HCT116 (cell line): ENCODE results near the gene OSGIN1. TPM values are rescaled to one million over a fixed set of nuclear protein-coding genes. Genes with fewer than 3 reads are reported as not detected.

ENCODE experiments used
- ATAC-seq: fragments of 200-7000 bp; cut with Tn5 transposase; 2 replicates; pipeline ENCODE4 v1.9.1; 2020; ENCODE audit warnings: mild to moderate bottlenecking, moderate library complexity
- BruUV-seq: library from RNA; stranded (reverse); fragments of 400-500 nt; replicated peaks from 2 replicates; lab custom pipeline; 2021; lab: Mats Ljungman, UMichigan
- CTCF ChIA-PET: fragments of 300-600 bp; sonication (Branson Sonifier 250); formaldehyde crosslinking; loops from one replicate; lab custom pipeline; 2021; ENCODE audit warnings: antibody characterized with exemption; lab: Charles Lee
- POLR2A ChIA-PET: fragments of 300-600, 350-600 bp; sonication (Branson Sonifier 250); formaldehyde crosslinking; loops from one replicate; lab custom pipeline; 2021; ENCODE audit warnings: antibody characterized with exemption; lab: Charles Lee
- RAD21 ChIA-PET, 2 experiments: fragments of 300-600 bp; sonication (Branson Sonifier 250); formaldehyde crosslinking; loops; one replicate each; lab custom pipeline; 2023; ENCODE audit warnings: low total read pairs in 2 of 2; ENCODE audit not compliant: uncharacterized antibody in 2 of 2, unreplicated experiment in 2 of 2, low non-redundant PET in 1 of 2; lab: Charles Lee
- DNase-seq: peaks from one replicate; pipeline ENCODE4 v3.0.0-alpha.2; 2010; ENCODE audit warnings: low read depth, low spot score
- H2AFZ ChIP-seq: fragments of 200-600 bp; shearing (Covaris generic), sonication (generic); 2 replicates; pipeline ENCODE4 v1.6.1; 2017; ENCODE audit warnings: low read depth, mixed run types, mixed read lengths, antibody characterized with exemption, low read length; ENCODE audit not compliant: poor library complexity, severe bottlenecking
- H3K27ac ChIP-seq: 2 replicates; pipeline ENCODE4 v1.5.1; 2012; ENCODE audit warnings: low read depth, low read length
- H3K27me3 ChIP-seq: fragments of 200-600 bp; sonication (generic); 2 replicates; pipeline ENCODE4 v1.6.1; 2016; ENCODE audit warnings: mixed run types, low read length, mixed read lengths; ENCODE audit not compliant: insufficient read depth
- H3K36me3 ChIP-seq, 2 experiments: fragments of 200-500 bp in 1 of 2; fragments of 200-600 bp in 1 of 2; sonication (Bioruptor generic) in 1 of 2; sonication (generic) in 1 of 2; 2 replicates each; pipeline versions ENCODE4 v1.5.1 to v1.6.1; 2014 to 2016; ENCODE audit warnings: low read length in 2 of 2, inconsistent platforms in 1 of 2, mixed read lengths in 1 of 2, mixed run types in 1 of 2; ENCODE audit not compliant: insufficient read depth in 2 of 2, control insufficient read depth in 1 of 2
- H3K4me1 ChIP-seq, 2 experiments: fragments of 200-600 bp in 1 of 2; sonication (generic) in 1 of 2; 2 replicates each; pipeline versions ENCODE4 v1.5.1 to v1.6.1; 2012 to 2017; ENCODE audit warnings: low read length in 2 of 2, inconsistent platforms in 1 of 2, mild to moderate bottlenecking in 1 of 2, mixed read lengths in 1 of 2, mixed run types in 1 of 2, moderate library complexity in 1 of 2; ENCODE audit not compliant: insufficient read depth in 2 of 2, control insufficient read depth in 1 of 2
- H3K4me2 ChIP-seq: fragments of 200-600 bp; sonication (generic); 2 replicates; pipeline ENCODE4 v1.6.1; 2017; ENCODE audit warnings: mixed run types, low read length, mixed read lengths
- H3K4me3 ChIP-seq, 2 experiments: fragments of 200-600 bp in 1 of 2; sonication (generic) in 1 of 2; replicated peaks in 1 of 2; 2 replicates each; pipeline ENCODE4 v1.5.1; 2011 to 2016; ENCODE audit warnings: low read length in 2 of 2, control low read depth in 1 of 2, low read depth in 1 of 2, mild to moderate bottlenecking in 1 of 2, mixed read lengths in 1 of 2, mixed run types in 1 of 2
- H3K79me2 ChIP-seq: fragments of 200-600 bp; sonication (generic); 2 replicates; pipeline ENCODE4 v1.6.1; 2017; ENCODE audit warnings: mild to moderate bottlenecking, mixed run types, low read length, moderate library complexity, mixed read lengths; ENCODE audit not compliant: insufficient read depth
- H3K9ac ChIP-seq: fragments of 200-600 bp; sonication (generic); 2 replicates; pipeline ENCODE4 v1.6.1; 2016; ENCODE audit warnings: low read length, mixed read lengths
- H3K9me2 ChIP-seq: fragments of 200-600 bp; sonication (generic), shearing (Covaris generic); 2 replicates; pipeline ENCODE4 v1.6.1; 2017; ENCODE audit warnings: mixed run types, mild to moderate bottlenecking, moderate library complexity; ENCODE audit not compliant: insufficient read depth
- H3K9me3 ChIP-seq, 2 experiments: fragments of 200-500 bp in 1 of 2; fragments of 200-600 bp in 1 of 2; sonication (Bioruptor generic) in 1 of 2; sonication (generic) in 1 of 2; 2 replicates each; pipeline ENCODE4 v1.6.1; 2014 to 2017; ENCODE audit warnings: low read length in 2 of 2, mixed read lengths in 2 of 2, inconsistent platforms in 1 of 2, low read depth in 1 of 2, mild to moderate bottlenecking in 1 of 2, mixed run types in 1 of 2, moderate library complexity in 1 of 2; ENCODE audit not compliant: control insufficient read depth in 1 of 2, insufficient read depth in 1 of 2
- H4K20me1 ChIP-seq: fragments of 200-600 bp; sonication (generic), shearing (Covaris generic); 2 replicates; pipeline ENCODE4 v1.6.1; 2017; ENCODE audit warnings: mixed run types, mild to moderate bottlenecking, moderate library complexity; ENCODE audit not compliant: insufficient read depth
- ATF3 ChIP-seq: IDR thresholded peaks from 2 replicates; pipeline ENCODE4 v1.6.1; 2012
- CEBPB ChIP-seq: IDR thresholded peaks from 2 replicates; pipeline ENCODE4 v1.6.1; 2012; ENCODE audit warnings: low read depth
- EGR1 ChIP-seq: IDR thresholded peaks from 2 replicates; pipeline ENCODE4 v1.6.1; 2012; ENCODE audit warnings: low read depth
- ELF1 ChIP-seq: IDR thresholded peaks from 2 replicates; pipeline ENCODE4 v1.6.1; 2012; ENCODE audit warnings: low read depth, borderline replicate concordance
- EZH2phosphoT487 ChIP-seq: fragments of 200-600 bp; IDR thresholded peaks from 2 replicates; pipeline ENCODE4 v1.6.1; 2018; ENCODE audit warnings: antibody characterized with exemption, borderline replicate concordance
- FOSL1 ChIP-seq: IDR thresholded peaks from 2 replicates; pipeline ENCODE4 v1.6.1; 2012; ENCODE audit warnings: low read depth
- POLR2A ChIP-seq: IDR thresholded peaks from 2 replicates; pipeline ENCODE4 v1.7.0; 2011; ENCODE audit warnings: borderline replicate concordance; ENCODE audit not compliant: insufficient read depth, insufficient read length; ENCODE audit errors: extremely low read depth
- POLR2AphosphoS5 ChIP-seq: IDR thresholded peaks from 2 replicates; pipeline ENCODE4 v1.6.1; 2011; ENCODE audit warnings: mild to moderate bottlenecking, low read depth, low read length, moderate library complexity
- REST ChIP-seq: IDR thresholded peaks from 2 replicates; pipeline ENCODE4 v1.6.1; 2012; ENCODE audit warnings: low read depth
- TCF7L2 ChIP-seq: IDR thresholded peaks from 2 replicates; pipeline ENCODE4 v1.7.0; 2011; ENCODE audit warnings: borderline replicate concordance, inconsistent platforms; ENCODE audit not compliant: insufficient read depth, insufficient read length; ENCODE audit errors: extremely low read depth
- YY1 ChIP-seq: IDR thresholded peaks from 2 replicates; pipeline ENCODE4 v1.6.1; 2011; ENCODE audit warnings: low read length, low read depth, moderate library complexity, mild to moderate bottlenecking; ENCODE audit not compliant: insufficient replicate concordance; ENCODE audit errors: extremely low read depth
- ZFX ChIP-seq: fragments of 450-650 bp; IDR thresholded peaks from 2 replicates; pipeline ENCODE4 v1.6.1; 2017
- intact Hi-C: fragments of 100-400 bp; cut with micrococcal nuclease; formaldehyde crosslinking; loops from 2 replicates; pipeline ENCODE4 v1.10.0; 2022
- total RNA-seq: library from RNA; stranded (reverse); gene quantifications from one replicate; pipeline ENCODE4 v1.2.1, GENCODE V29; 2021; ENCODE audit not compliant: unreplicated experiment
- TF ChIP-seq, protein P1 (sequence below), 3 experiments: fragments of 200-600 bp in 1 of 3; sonication (generic) in 1 of 3; IDR thresholded peaks in 2 of 3; conservative IDR thresholded peaks in 1 of 3; 2 replicates each; pipeline ENCODE4 v1.5.1; 2012 to 2017; ENCODE audit warnings: low read depth in 2 of 3, low read length in 2 of 3, antibody characterized with exemption in 1 of 3, borderline replicate concordance in 1 of 3, control low read depth in 1 of 3, mild to moderate bottlenecking in 1 of 3, mixed read lengths in 1 of 3, mixed run types in 1 of 3, moderate library complexity in 1 of 3; ENCODE audit not compliant: insufficient read depth in 1 of 3

Gene OSGIN1
- total RNA-seq, 1 experiment from 2014 or later: 19.8 TPM

- ChIA-PET POLR2A (no interaction called here), CTCF (no interaction called here)
- Histone ChIP-seq H4K20me1 (no peaks in the 10 kb centered on the region), H2AFZ (no peak overlapping the region), H3K27ac (no peak overlapping the region), H3K27me3 (no peaks in the 10 kb centered on the region; the same call in 1 of the 2 replicates), H3K9ac (no peak overlapping the region), H3K4me3 (no peak overlapping the region)
- ATAC-seq (no peak), DNase-seq (no peak)
- TF ChIP-seq, protein P1, sequence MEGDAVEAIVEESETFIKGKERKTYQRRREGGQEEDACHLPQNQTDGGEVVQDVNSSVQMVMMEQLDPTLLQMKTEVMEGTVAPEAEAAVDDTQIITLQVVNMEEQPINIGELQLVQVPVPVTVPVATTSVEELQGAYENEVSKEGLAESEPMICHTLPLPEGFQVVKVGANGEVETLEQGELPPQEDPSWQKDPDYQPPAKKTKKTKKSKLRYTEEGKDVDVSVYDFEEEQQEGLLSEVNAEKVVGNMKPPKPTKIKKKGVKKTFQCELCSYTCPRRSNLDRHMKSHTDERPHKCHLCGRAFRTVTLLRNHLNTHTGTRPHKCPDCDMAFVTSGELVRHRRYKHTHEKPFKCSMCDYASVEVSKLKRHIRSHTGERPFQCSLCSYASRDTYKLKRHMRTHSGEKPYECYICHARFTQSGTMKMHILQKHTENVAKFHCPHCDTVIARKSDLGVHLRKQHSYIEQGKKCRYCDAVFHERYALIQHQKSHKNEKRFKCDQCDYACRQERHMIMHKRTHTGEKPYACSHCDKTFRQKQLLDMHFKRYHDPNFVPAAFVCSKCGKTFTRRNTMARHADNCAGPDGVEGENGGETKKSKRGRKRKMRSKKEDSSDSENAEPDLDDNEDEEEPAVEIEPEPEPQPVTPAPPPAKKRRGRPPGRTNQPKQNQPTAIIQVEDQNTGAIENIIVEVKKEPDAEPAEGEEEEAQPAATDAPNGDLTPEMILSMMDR (IDR thresholded peaks at IDR 0.05 in 2 of 3, conservative IDR thresholded peaks at IDR 0.05 in 1 of 3; ENCODE audit: borderline replicate concordance in 1 of 3, insufficient read depth in 1 of 3, low read depth in 2 of 3, low read length in 2 of 3): no peak
- no peak for TF ChIP-seq ELF1
- no peak for TF ChIP-seq EGR1
- no peak for TF ChIP-seq ATF3
- TF ChIP-seq EZH2phosphoT487: no peak
- no peak for TF ChIP-seq TCF7L2
- no peak for TF ChIP-seq YY1
- no peak for TF ChIP-seq FOSL1
- TF ChIP-seq POLR2A: no peak
- no peak for TF ChIP-seq ZFX
- TF ChIP-seq CEBPB: no peak
- no peak for TF ChIP-seq POLR2AphosphoS5
- no peak for TF ChIP-seq REST
- TF ChIP-seq, all 23 proteins: peak for 0
- H3K36me3 ChIP-seq: no peaks in the 10 kb centered on the region
- intact Hi-C loops: no loop called here
- RAD21 ChIA-PET: no interaction called here
- H3K4me2 ChIP-seq: no peak overlapping the region
- H3K79me2 ChIP-seq: no peaks in the 10 kb centered on the region
- H3K4me1 ChIP-seq: no peaks in the 10 kb centered on the region
- no TSS peak for BruUV-seq
- H3K9me2 ChIP-seq: no peaks in the 10 kb centered on the region
- peaks cover 0 to 3% of the 10 kb centered on the region in 2 experiments; a peak in 1 of 4 replicates for H3K9me3 ChIP-seq
Measured at GRCh38 chr16:83973077-83973476, 20.0 kb downstream of the OSGIN1 start.
